Neural progenitor cell (in vitro differentiated cells): ENCODE results near the gene IPO9. TPM values are rescaled to one million over a fixed set of nuclear protein-coding genes. Genes with fewer than 3 reads are reported as not detected.

Source experiments
- DNase-seq: peaks from one replicate; pipeline ENCODE4 v3.0.0-alpha.2; 2016; ENCODE audit warnings: low spot score
- H2AFZ ChIP-seq: fragments of 200-600 bp; sonication (generic); replicated peaks from 2 replicates; pipeline ENCODE4 v1.6.1; 2016; ENCODE audit warnings: antibody characterized with exemption
- H3F3A ChIP-seq: fragments of 200-600 bp; sonication (generic); 2 replicates; pipeline ENCODE4 v1.6.1; 2016; ENCODE audit warnings: antibody characterized with exemption, low read depth
- H3K27ac ChIP-seq: fragments of 200-600 bp; sonication (generic); 2 replicates; pipeline ENCODE4 v1.5.1; 2016; ENCODE audit warnings: mild to moderate bottlenecking
- H3K27me3 ChIP-seq: fragments of 200-600 bp; sonication (generic); 2 replicates; pipeline ENCODE4 v1.6.1; 2016; ENCODE audit warnings: mild to moderate bottlenecking, moderate library complexity
- H3K36me3 ChIP-seq: fragments of 200-600 bp; sonication (generic); 2 replicates; pipeline ENCODE4 v1.5.1; 2016
- H3K4me1 ChIP-seq: fragments of 200-600 bp; sonication (generic); 2 replicates; pipeline ENCODE4 v1.6.1; 2016; ENCODE audit warnings: mixed run types
- H3K4me2 ChIP-seq: fragments of 200-600 bp; sonication (generic); 2 replicates; pipeline ENCODE4 v1.6.1; 2016
- H3K4me3 ChIP-seq: fragments of 200-600 bp; sonication (generic); 2 replicates; pipeline ENCODE4 v1.5.1; 2016
- H3K79me2 ChIP-seq: fragments of 200-600 bp; sonication (generic); 2 replicates; pipeline ENCODE4 v1.6.1; 2016; ENCODE audit warnings: low read depth
- H3K9ac ChIP-seq: fragments of 200-600 bp; sonication (generic); 2 replicates; pipeline ENCODE4 v1.6.1; 2016
- H3K9me3 ChIP-seq: fragments of 200-600 bp; sonication (generic); 2 replicates; pipeline ENCODE4 v1.5.1; 2016; ENCODE audit warnings: low read depth
- H4K20me1 ChIP-seq: fragments of 200-600 bp; sonication (generic); 2 replicates; pipeline ENCODE4 v1.6.1; 2016; ENCODE audit warnings: low read depth
- H3K27ac Mint-ChIP-seq: 3 replicates; pipeline ENCODE4 v1.8.0; 2021; ENCODE audit warnings: mixed read lengths
- H3K27me3 Mint-ChIP-seq: 2 replicates; pipeline ENCODE4 v1.8.0; 2022; ENCODE audit warnings: low read depth, mild to moderate bottlenecking, inconsistent platforms, moderate library complexity, mixed read lengths; ENCODE audit not compliant: insufficient read depth
- H3K36me3 Mint-ChIP-seq: 3 replicates; pipeline ENCODE4 v1.8.0; 2021; ENCODE audit warnings: mixed read lengths
- H3K4me1 Mint-ChIP-seq: 3 replicates; pipeline ENCODE4 v1.8.0; 2021; ENCODE audit warnings: mixed read lengths
- H3K4me3 Mint-ChIP-seq: 3 replicates; pipeline ENCODE4 v1.8.0; 2021; ENCODE audit warnings: mild to moderate bottlenecking, moderate library complexity, mixed read lengths
- H3K9me3 Mint-ChIP-seq: 3 replicates; pipeline ENCODE4 v1.8.0; 2020; ENCODE audit warnings: mixed read lengths
- CTCF ChIP-seq: fragments of 200-600 bp; sonication (generic); IDR thresholded peaks from 2 replicates; pipeline ENCODE4 v1.5.1; 2017; ENCODE audit warnings: antibody characterized with exemption, mild to moderate bottlenecking
- EZH2 ChIP-seq: fragments of 200-600 bp; sonication (generic); IDR thresholded peaks from 2 replicates; pipeline ENCODE4 v1.6.1; 2017; ENCODE audit warnings: antibody characterized with exemption, mild to moderate bottlenecking, moderate library complexity
- EZH2phosphoT487 ChIP-seq: fragments of 200-600 bp; sonication (generic); IDR thresholded peaks from 2 replicates; pipeline ENCODE4 v1.6.1; 2017; ENCODE audit warnings: antibody characterized with exemption
- total RNA-seq: library from RNA; depleted of rRNA; stranded (reverse); fragments of >200 nt; gene quantifications from 2 replicates; pipeline ENCODE4 v1.2.3, GENCODE V29; 2015; ENCODE audit warnings: low replicate concordance

The IPO9 gene
- total RNA-seq, 1 donor from 2014 or later, result 63.2 TPM

- no peaks in the 10 kb centered on the region for H3K79me2 ChIP-seq
- no peaks in the 10 kb centered on the region for H4K20me1 ChIP-seq
- TF ChIP-seq EZH2 (no peak), EZH2phosphoT487 (no peak), CTCF (no peak)
- H2AFZ ChIP-seq, result no peak overlapping the region
- no peaks in the 10 kb centered on the region for H3K9me3 ChIP-seq
- Mint-ChIP-seq H3K36me3 (no peaks in the 10 kb centered on the region), H3K27me3 (peaks cover 15% of the 10 kb centered on the region), H3K27ac (no peak overlapping the region), H3K4me3 (no peak overlapping the region), H3K9me3 (no peaks in the 10 kb centered on the region), H3K4me1 (peaks cover 28% of the 10 kb centered on the region)
- peaks cover 9% of the 10 kb centered on the region for H3F3A ChIP-seq
- H3K4me2 ChIP-seq, result no peak overlapping the region
- peaks cover 17% of the 10 kb centered on the region for H3K4me1 ChIP-seq
- peaks cover 14% of the 10 kb centered on the region for H3K27me3 ChIP-seq
- no peak for DNase-seq
- H3K27ac ChIP-seq, result no peak overlapping the region
- no peak overlapping the region for H3K9ac ChIP-seq
- no peaks in the 10 kb centered on the region for H3K36me3 ChIP-seq
- no peak overlapping the region for H3K4me3 ChIP-seq
These were observed 63.3 kb downstream of the IPO9 start for GRCh38 chr1:201892211-201892610.

GRCh38 chr1:201893431-201893830 lies 64.5 kb downstream of the IPO9 start:
- Mint-ChIP-seq H3K9me3 (no peaks in the 10 kb centered on the region), H3K36me3 (no peaks in the 10 kb centered on the region), H3K27me3 (peaks cover 11% of the 10 kb centered on the region), H3K4me3 (no peak overlapping the region), H3K27ac (peak overlapping the region; percentile 89), H3K4me1 (peaks cover 22% of the 10 kb centered on the region)
- peaks cover 14% of the 10 kb centered on the region for H3K27me3 ChIP-seq
- H3K79me2 ChIP-seq, result no peaks in the 10 kb centered on the region
- no peaks in the 10 kb centered on the region for H3K9me3 ChIP-seq
- TF ChIP-seq EZH2 (no peak), CTCF (no peak), EZH2phosphoT487 (no peak)
- peaks cover 10% of the 10 kb centered on the region for H3K4me1 ChIP-seq
- H3K36me3 ChIP-seq, result no peaks in the 10 kb centered on the region
- H3K27ac ChIP-seq, result no peak overlapping the region
- H3K9ac ChIP-seq, result no peak overlapping the region
- DNase-seq, result no peak
- no peak overlapping the region for H3K4me3 ChIP-seq
- no peaks in the 10 kb centered on the region for H3F3A ChIP-seq
- H4K20me1 ChIP-seq, result no peaks in the 10 kb centered on the region
- no peak overlapping the region for H3K4me2 ChIP-seq
- no peak overlapping the region for H2AFZ ChIP-seq

- Histone ChIP-seq H4K20me1 (no peaks in the 10 kb centered on the region), H2AFZ (no peak overlapping the region), H3K27ac (no peak overlapping the region), H3K36me3 (no peaks in the 10 kb centered on the region), H3K4me2 (no peak overlapping the region), H3K9me3 (no peaks in the 10 kb centered on the region), H3K4me3 (no peak overlapping the region), H3K79me2 (no peaks in the 10 kb centered on the region), H3K4me1 (peaks cover 10% of the 10 kb centered on the region), H3F3A (no peaks in the 10 kb centered on the region), H3K27me3 (peaks cover 8% of the 10 kb centered on the region), H3K9ac (no peak overlapping the region)
- Mint-ChIP-seq H3K36me3 (no peaks in the 10 kb centered on the region), H3K9me3 (no peaks in the 10 kb centered on the region), H3K27me3 (peaks cover 11% of the 10 kb centered on the region), H3K27ac (no peak overlapping the region), H3K4me1 (peaks cover 20% of the 10 kb centered on the region), H3K4me3 (no peak overlapping the region)
- DNase-seq, result no peak
- no peak for TF ChIP-seq EZH2phosphoT487
- no peak for TF ChIP-seq EZH2
- no peak for TF ChIP-seq CTCF
These were observed 65.6 kb downstream of the IPO9 start for GRCh38 chr1:201894343-201895119.
